Adipocyte (in vitro differentiated cells): Measurements from ENCODE around the gene ERLIN1.
"Not testable (repeated sequence)": the region's sequence is repeated elsewhere in the genome, so short reads cannot be mapped to it uniquely, and the experiment has no call there.

Experiments
- DNase-seq: peaks from one replicate; pipeline ENCODE4 v3.0.0-alpha.2; 2015; ENCODE audit warnings: low read depth
- H3K27me3 ChIP-seq: replicated peaks from 2 replicates; pipeline ENCODE4 v1.7.0; 2013; ENCODE audit warnings: mild to moderate bottlenecking, low read length, moderate library complexity; ENCODE audit not compliant: control insufficient read depth, insufficient read depth
- H3K36me3 ChIP-seq: 2 replicates; pipeline ENCODE4 v1.7.0; 2013; ENCODE audit warnings: low read length, mild to moderate bottlenecking, moderate library complexity; ENCODE audit not compliant: control insufficient read depth, insufficient read depth, severe bottlenecking
- H3K4me1 ChIP-seq: 2 replicates; pipeline ENCODE4 v1.7.0; 2013; ENCODE audit warnings: mild to moderate bottlenecking, low read length, moderate library complexity; ENCODE audit not compliant: control insufficient read depth, insufficient read depth
- H3K4me3 ChIP-seq: 2 replicates; pipeline ENCODE4 v1.7.0; 2013; ENCODE audit warnings: mild to moderate bottlenecking, low read length, moderate library complexity
- H3K9ac ChIP-seq: 2 replicates; pipeline ENCODE4 v1.7.0; 2013; ENCODE audit warnings: mild to moderate bottlenecking, low read length, moderate library complexity
- H3K9me3 ChIP-seq: 2 replicates; pipeline ENCODE4 v1.7.0; 2013; ENCODE audit warnings: mild to moderate bottlenecking, low read length, moderate library complexity; ENCODE audit not compliant: control insufficient read depth

Gene ERLIN1

GRCh38 chr10:100130831-100131230 lies 55.0 kb downstream of the ERLIN1 start:
- Histone ChIP-seq H3K4me1 (no peaks in the 10 kb centered on the region), H3K36me3 (no peaks in the 10 kb centered on the region), H3K4me3 (no peak overlapping the region), H3K9me3 (peaks cover 10% of the 10 kb centered on the region), H3K27me3 (no peaks in the 10 kb centered on the region), H3K9ac (no peak overlapping the region)
- no peak for DNase-seq

GRCh38 chr10:100129424-100129823 lies 56.4 kb downstream of the ERLIN1 start:
- H3K9ac ChIP-seq = no peak overlapping the region
- H3K4me3 ChIP-seq = no peak overlapping the region
- DNase-seq = no peak

DNA sequence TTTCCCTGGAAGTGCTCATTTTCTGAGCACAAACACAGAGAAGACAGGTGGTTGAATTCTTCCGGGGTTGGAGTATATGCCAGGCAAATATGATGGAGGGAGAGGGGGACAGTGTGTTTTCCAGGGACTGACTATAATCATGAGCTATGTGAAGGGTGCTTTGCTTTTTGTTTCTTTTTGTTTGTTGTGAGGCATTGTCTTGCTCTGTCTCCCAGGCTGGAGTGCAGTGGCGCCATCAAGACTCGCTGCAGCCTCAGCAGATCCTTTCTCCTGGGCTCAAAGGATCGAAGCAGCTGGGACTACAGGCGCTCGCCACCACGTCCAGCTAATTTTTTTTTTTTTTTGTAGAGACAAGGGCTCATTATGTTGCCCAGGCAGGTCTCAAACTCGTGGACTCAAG lies 56.9 kb downstream of the ERLIN1 start:
- Histone ChIP-seq H3K9ac (no peak overlapping the region), H3K4me3 (no peak overlapping the region), H3K36me3 (no peaks in the 10 kb centered on the region), H3K9me3 (no peaks in the 10 kb centered on the region), H3K4me1 (no peaks in the 10 kb centered on the region), H3K27me3 (peaks cover under 1% of the 10 kb centered on the region)
- DNase-seq = no peak

More at GRCh38 chr10:100129424-100129823, 56.4 kb downstream of the ERLIN1 start:
- H3K27me3 ChIP-seq = no peaks in the 10 kb centered on the region
- H3K36me3 ChIP-seq = no peaks in the 10 kb centered on the region
- H3K4me1 ChIP-seq = no peaks in the 10 kb centered on the region
- H3K9me3 ChIP-seq = peaks cover under 1% of the 10 kb centered on the region

- DNase-seq, H3K9ac ChIP-seq, H3K9me3 ChIP-seq, H3K4me3 ChIP-seq, H3K4me1 ChIP-seq, H3K36me3 ChIP-seq: not testable (repeated sequence)
- H3K27me3 ChIP-seq = peaks cover 14% of the 10 kb centered on the region
These were observed 60.5 kb downstream of the ERLIN1 start for GRCh38 chr10:100125335-100125734.

GRCh38 chr10:100124097-100124496 lies 61.7 kb downstream of the ERLIN1 start:
- no peak for DNase-seq
- Histone ChIP-seq H3K36me3 (no peaks in the 10 kb centered on the region), H3K4me3 (no peak overlapping the region), H3K9me3 (no peaks in the 10 kb centered on the region), H3K4me1 (no peaks in the 10 kb centered on the region), H3K9ac (no peak overlapping the region), H3K27me3 (peaks cover 20% of the 10 kb centered on the region)

- Histone ChIP-seq H3K9me3 (no peaks in the 10 kb centered on the region), H3K4me3 (no peak overlapping the region), H3K9ac (no peak overlapping the region), H3K27me3 (peaks cover 20% of the 10 kb centered on the region), H3K4me1 (no peaks in the 10 kb centered on the region), H3K36me3 (no peaks in the 10 kb centered on the region)
- DNase-seq = no peak
These were observed 63.0 kb downstream of the ERLIN1 start for GRCh38 chr10:100122780-100123179.

DNA sequence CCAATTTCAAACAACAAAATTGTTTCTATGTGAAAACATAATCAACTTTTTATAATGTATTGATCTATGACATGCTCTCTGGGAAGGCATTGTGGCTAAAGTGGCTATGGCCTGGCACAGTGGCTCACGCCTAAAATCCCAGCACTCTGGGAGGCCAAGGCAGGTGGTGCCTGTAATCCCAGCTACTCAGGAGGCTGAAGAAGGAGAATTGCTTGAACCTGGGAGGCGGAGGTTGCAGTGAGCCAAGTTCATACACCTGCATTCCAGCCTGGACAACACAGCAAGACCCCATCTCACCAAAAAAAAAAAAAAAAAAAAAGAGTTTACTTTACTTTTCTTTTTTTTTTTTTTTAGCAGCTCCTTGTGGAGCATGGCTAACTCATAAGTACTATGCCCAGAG lies 65.3 kb downstream of the ERLIN1 start:
- no peaks in the 10 kb centered on the region for H3K36me3 ChIP-seq
- H3K27me3 ChIP-seq = peaks cover 20% of the 10 kb centered on the region
- H3K4me3 ChIP-seq = no peak overlapping the region
- DNase-seq = no peak
- H3K9me3 ChIP-seq = no peaks in the 10 kb centered on the region
- H3K9ac ChIP-seq = no peak overlapping the region
- H3K4me1 ChIP-seq = no peaks in the 10 kb centered on the region

- H3K4me3 ChIP-seq = no peak overlapping the region
- DNase-seq = no peak
- H3K36me3 ChIP-seq = no peaks in the 10 kb centered on the region
- no peaks in the 10 kb centered on the region for H3K9me3 ChIP-seq
- no peak overlapping the region for H3K9ac ChIP-seq
- H3K4me1 ChIP-seq = no peaks in the 10 kb centered on the region
- peaks cover 20% of the 10 kb centered on the region for H3K27me3 ChIP-seq
These were observed 66.1 kb downstream of the ERLIN1 start for GRCh38 chr10:100119726-100120125.

GRCh38 chr10:100114976-100115770 lies 70.7 kb downstream of the ERLIN1 start:
- no peak for DNase-seq
- H3K36me3 ChIP-seq = no peaks in the 10 kb centered on the region
- H3K9me3 ChIP-seq = no peaks in the 10 kb centered on the region
- no peaks in the 10 kb centered on the region for H3K4me1 ChIP-seq
- no peak overlapping the region for H3K9ac ChIP-seq
- no peak overlapping the region for H3K4me3 ChIP-seq
- H3K27me3 ChIP-seq = peaks cover 7% of the 10 kb centered on the region

DNA sequence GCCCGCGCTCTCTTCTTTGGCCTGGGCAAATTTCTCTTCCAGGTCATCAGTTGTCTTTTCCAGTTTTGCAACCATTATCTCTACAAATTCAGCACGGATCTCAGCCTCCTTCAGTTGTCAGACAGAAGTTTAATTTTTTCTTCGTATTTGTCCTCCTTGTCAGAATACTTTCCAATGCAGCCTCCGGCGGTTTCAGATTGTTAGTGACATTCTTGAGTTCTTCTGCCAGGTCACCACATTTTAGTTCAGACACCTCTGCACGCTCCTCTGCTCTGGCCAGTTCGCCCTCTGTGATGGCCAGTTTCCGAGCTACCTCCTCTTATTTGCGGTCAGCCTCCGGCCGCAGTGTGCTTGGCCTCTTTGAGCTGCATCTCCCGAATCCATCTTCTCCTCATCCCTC lies 71.4 kb downstream of the ERLIN1 start:
- H3K27me3 ChIP-seq = peaks cover 2% of the 10 kb centered on the region
- no peaks in the 10 kb centered on the region for H3K36me3 ChIP-seq
- no peak overlapping the region for H3K4me3 ChIP-seq
- H3K9me3 ChIP-seq = no peaks in the 10 kb centered on the region
- H3K4me1 ChIP-seq = no peaks in the 10 kb centered on the region
- DNase-seq = no peak
- H3K9ac ChIP-seq = no peak overlapping the region

- no peak for DNase-seq
- Histone ChIP-seq H3K27me3 (peaks cover 14% of the 10 kb centered on the region), H3K4me1 (no peaks in the 10 kb centered on the region), H3K36me3 (no peaks in the 10 kb centered on the region), H3K9me3 (no peaks in the 10 kb centered on the region), H3K9ac (no peak overlapping the region), H3K4me3 (no peak overlapping the region)
These were observed 76.2 kb downstream of the ERLIN1 start for GRCh38 chr10:100109670-100110069.

- Histone ChIP-seq H3K27me3 (peaks cover 12% of the 10 kb centered on the region), H3K4me1 (no peaks in the 10 kb centered on the region), H3K4me3 (no peak overlapping the region), H3K36me3 (no peaks in the 10 kb centered on the region), H3K9ac (no peak overlapping the region), H3K9me3 (no peaks in the 10 kb centered on the region)
- DNase-seq = no peak
These were observed 79.0 kb downstream of the ERLIN1 start for GRCh38 chr10:100106865-100107264.
